NOMO-1 treated with DMSO at 0.1 percent for 48 hours (cell line): Measurements from ENCODE around the gene FADS6.

ENCODE experiments used
- DNase-seq: peaks from one replicate; lab custom pipeline; 2025; ENCODE audit not compliant: unreplicated experiment; lab: John Stamatoyannopoulos, UW

Gene FADS6, protein sequence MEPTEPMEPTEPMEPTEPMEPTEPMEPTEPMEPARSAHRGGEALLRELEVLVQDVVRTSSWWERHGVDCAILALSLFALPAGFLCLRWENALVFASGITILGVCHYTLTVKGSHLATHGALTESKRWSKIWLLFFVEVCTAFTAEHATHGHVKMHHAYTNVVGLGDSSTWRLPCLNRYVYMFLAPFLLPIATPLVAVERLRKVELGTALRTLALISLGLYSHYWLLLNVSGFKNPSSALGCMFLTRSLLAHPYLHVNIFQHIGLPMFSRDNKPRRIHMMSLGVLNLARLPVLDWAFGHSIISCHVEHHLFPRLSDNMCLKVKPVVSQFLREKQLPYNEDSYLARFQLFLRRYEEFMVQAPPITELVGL

GRCh38 chr17:74892974-74893911 lies at the start of gene FADS6:
FADS6 (minus strand) TSS chr17:74893633; CDS start chr17:74893595, 38 bp downstream.
- no peak for DNase-seq

DNA sequence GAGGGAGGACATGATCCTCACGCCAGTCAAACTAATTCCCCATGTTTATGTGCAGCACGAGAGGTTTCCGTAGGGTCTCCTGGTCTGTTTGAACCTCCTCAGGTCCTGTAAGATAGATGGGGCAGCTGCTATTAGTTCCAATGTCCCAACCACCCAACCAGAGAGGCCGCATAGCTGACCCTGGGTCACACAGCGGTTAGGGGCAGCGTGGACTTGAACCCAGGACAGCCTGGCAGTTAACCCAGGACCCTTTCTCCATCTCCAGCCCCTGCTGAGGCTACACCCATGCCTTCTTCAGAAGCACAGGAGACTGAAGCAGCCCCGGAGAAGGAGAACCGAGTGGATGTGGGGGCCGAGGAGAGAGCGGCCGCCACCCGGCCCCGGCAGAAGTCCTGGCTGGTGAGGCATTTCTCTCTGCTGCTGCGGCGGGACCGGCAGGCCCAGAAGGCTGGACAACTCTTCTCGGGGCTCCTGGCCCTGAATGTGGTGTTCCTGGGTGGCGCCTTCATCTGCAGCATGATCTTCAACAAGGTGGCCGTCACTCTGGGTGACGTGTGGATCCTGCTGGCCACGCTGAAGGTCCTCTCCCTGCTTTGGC lies 47.8 kb upstream of the FADS6 start:
- no peak for DNase-seq

- no peak for DNase-seq
Observed at GRCh38 chr17:74939534-74939933, 46.1 kb upstream of the FADS6 start.

DNA sequence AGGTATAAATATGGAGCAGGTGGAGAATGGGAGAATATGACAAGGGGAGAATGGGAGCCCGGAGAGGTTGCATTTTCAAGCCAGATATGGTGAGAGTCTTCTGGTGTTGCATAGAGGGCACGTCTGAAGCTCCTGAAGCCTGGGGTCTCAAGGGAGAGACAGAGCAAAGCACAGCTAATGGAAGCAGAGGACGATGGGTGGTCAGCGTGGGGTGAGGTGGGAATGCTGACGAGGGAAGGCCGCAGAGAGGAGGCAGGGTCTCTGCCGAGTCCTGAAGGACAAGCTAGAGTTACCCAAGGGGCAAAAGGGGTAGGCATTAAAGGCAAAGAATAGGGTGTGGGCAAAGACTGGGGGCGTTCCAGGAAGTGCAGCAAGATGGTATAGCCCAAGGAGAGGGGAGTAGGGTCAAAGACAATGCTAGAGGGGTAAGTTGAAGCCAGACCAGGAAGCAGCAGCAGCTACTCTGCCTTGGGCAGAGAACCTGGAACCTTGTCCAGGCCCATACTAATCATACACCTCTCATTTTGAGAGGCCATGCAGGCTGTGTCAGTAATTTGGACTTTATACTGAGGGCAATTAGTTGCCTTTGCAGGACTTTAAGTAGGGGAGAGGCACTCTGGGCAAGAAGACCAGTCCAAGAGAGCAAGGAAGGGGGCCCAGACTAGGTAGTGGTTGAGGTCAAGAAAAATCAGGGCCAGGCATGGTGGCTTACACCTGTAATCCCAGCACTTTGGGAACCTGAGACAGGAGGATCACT lies 44.9 kb upstream of the FADS6 start:
- no peak for DNase-seq

DNA sequence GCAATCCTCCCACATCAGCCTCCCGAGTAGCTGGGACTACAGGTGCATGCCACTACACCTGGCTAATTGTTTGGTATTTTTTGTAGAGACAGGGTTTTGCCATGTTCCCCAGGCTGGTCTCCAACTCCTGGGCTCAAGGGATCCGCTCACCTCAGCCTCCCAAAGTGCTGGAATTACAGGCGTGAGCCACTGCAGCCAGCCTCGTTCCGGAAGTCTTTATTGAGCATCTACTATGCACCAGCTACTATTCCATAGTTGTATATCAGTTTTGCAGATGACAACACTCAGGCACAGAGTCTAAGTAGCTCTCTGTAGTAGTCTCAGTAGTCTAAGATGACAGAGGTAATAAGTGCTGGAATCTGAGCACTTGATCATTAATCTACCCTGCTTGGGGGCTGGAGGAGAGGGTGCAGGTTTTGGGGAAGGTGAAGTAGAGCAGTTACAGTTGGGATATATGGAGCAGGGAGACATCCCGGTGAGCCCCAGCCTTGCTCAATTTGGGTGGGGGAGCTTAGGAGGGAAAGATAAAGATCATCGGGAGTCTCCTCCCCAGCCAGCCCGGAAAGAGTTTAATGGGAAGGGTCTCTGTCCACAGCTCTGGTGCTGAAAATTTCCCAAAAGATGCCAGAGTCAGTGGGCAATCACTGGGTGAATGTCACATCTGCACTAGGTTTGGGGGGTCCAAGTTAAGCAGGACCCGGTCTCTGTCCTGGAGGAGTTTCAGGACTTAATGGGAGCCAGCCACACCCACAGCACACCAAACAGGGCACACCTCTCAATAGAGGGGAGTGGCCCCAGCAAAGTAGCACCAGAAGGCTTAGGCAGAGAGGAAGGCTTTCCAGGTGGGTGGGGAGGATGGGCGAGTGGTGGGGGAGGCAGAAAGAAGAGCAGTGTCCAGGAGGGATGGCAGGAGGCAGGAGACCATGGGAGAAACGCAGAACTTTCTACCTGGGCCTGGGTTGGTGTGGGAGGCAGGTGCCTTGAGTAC lies 43.9 kb upstream of the FADS6 start:
- no peak for DNase-seq

DNA sequence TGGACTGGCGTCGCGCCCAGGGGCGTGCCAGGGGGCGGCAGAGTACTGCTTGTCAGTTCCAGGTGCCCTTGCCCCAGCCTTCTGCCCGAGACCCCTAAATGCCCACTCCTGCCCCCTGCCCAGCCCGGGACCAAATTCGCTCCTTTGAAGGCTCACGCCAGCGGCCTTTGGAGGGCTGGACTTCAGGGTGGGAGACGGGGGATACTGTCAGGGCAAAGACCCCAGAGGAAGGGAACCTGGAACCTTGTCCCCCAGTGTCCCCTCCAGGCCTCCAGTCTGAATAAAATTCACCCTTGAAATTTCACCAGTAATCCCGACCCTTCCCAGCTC lies 43.0 kb upstream of the FADS6 start:
- DNase-seq, result no peak

DNA sequence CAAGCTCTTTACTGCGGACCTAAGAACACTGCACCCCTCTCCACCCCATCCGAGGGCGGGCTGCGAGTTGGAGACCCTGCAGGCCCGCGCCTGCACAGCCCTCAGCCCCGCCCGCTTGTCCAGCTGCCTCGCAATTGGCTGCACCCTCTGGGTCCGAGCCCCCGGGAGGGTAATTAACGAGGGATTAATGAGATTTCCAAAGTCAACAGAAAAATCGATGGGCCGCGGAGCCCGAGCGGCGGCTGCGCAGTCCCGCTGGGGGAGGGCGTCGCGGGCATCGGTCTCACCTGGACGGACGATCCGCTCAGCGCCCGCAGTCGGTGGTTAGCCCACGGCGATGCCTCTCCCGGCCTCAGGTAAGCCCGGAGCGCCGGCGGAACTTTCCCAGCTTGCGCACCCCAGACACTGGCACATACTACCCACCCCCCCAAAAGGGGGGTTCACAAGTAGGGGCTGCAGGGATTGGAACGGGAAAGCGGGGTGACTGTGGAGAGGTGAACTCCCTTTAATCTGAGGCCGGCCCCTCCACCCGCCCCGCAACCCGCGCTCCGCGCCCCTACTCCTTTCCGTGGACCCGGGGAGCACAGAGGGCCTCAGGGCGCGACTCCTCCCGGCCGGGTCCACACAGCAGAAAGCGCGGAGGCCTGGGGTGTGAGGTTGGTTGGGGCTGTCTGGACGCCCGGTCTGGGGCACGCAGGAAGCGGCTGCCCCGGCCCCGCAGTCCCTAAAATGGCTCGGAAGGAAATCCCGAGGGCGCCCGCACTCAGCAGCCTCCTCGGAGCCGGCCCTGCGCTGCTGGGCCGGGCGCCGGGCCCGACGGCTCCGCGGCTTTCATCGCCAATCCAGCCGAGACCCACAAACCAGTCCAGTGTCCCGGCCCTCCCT lies 42.4 kb upstream of the FADS6 start, which contains the start of gene OTOP3:
Gene OTOP3, plus strand, starts transcription at position 314 of the 885 bp plus-strand sequence. Its CDS starts 24 bp downstream, at position 338.
- no peak for DNase-seq

DNA sequence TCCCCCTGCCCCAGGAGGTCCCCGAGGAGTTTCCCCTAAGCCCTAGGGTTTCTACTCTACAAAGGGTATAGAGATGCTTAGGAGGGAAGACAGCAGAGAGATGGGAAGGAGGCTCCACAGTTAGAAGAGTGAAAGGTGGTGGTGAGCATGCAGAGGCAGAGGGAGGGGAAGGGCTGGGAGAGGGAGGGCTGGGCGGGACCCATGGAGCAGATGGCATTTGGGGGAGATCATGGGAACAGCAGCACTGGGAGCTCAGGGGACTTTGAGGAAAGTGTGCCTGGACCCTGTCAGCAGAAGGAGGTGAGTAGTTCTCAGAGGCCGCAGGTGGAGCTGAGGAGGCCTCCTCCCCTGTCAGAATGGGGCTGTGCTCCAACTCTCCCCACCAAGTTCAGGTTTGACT lies 41.6 kb upstream of the FADS6 start:
- no peak for DNase-seq

DNA sequence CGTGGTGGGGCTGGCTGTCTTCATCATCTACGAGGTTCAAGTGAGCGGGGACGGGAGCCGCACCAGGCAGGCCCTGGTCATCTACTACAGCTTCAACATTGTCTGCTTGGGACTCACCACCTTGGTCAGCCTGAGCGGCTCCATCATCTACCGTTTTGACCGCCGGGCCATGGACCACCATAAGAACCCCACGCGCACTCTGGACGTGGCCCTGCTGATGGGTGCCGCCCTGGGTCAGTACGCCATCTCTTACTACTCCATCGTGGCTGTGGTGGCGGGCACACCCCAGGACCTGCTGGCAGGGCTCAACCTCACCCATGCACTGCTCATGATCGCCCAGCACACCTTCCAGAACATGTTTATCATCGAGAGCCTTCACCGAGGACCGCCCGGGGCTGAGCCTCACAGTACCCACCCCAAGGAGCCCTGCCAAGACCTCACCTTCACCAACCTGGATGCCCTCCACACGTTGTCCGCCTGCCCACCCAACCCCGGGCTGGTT lies 37.2 kb upstream of the FADS6 start:
- no peak for DNase-seq

DNA sequence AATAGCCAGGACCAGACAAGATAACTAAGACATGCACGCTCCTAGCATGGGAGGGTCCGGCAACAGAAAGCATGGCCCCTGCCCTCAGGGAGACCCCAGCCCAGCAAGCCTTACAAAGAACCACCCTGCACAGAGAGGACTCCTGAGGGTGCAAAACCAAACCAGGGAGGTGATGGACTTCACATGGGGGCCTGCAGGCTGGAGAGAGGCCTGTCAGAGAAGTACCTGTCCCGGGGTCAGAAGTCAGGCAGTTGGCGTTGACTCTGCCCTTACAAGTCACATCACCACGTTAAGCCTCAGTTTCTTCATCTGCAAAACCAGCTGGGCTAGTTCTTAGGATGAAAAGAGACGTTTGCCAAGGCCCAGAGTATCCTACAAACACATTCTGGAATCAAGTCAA lies 35.4 kb upstream of the FADS6 start:
- DNase-seq, result no peak

DNA sequence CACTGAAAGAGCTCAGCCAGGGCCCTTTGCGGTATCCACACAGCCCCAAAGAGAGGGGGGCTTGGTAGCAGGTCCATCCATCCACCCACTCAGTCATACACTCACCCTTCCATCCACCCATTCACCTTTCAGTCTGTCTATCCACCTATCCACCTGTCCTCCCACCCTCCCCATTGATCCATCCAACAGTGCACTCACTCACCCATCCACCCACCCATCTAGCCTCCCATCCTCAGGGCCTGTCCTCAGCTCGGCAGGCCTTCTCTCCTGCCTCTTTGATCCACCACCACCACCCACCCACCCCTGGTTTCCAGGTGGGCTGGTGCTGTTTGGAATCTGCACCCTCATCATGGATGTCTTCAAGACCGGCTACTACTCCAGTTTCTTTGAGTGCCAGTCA lies 31.8 kb upstream of the FADS6 start:
- DNase-seq, result no peak

DNA sequence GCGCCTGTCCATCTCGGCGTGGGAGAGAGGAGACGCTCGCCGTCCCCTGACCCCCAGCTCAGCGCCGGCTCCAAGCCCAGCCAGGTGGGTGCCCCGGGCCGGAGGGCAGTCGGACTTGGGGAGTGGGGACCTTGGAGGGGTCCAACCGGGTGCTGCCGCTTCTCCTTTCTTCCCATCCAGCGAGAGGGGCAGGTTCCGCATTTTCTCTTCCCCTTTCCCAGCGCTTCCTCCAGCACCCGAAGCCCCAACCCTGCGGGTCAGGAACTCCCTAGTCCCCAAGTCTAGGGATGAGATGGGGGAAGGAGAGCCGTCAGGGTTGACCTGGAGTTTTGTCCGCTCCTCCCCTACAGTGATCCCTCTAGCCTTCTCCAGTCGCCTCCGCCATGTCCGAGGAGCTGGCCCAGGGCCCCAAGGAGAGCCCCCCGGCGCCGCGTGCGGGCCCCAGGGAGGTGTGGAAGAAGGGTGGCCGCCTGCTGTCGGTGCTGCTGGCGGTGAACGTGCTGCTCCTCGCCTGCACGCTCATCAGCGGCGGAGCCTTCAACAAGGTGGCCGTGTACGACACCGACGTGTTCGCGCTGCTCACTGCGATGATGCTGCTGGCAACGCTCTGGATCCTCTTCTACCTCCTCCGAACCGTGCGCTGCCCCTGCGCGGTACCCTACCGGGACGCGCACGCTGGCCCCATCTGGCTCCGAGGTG lies 31.0 kb upstream of the FADS6 start, which contains the start of gene OTOP2:
Gene OTOP2, plus strand, starts transcription at position 24 of the 699 bp plus-strand sequence. Its CDS starts 360 bp downstream, at position 384.
- DNase-seq, result peak; percentile 35

- peak; percentile 41 for DNase-seq
Observed at GRCh38 chr17:74923538-74924249, 30.3 kb upstream of the FADS6 start.

- DNase-seq, result no peak
Observed at GRCh38 chr17:74922694-74923537, 29.5 kb upstream of the FADS6 start, which contains the start of gene USH1G. USH1G (minus strand) TSS chr17:74923255; CDS start chr17:74923073, 182 bp downstream.

- no peak for DNase-seq
Observed at GRCh38 chr17:74922172-74922571, 28.7 kb upstream of the FADS6 start.

DNA sequence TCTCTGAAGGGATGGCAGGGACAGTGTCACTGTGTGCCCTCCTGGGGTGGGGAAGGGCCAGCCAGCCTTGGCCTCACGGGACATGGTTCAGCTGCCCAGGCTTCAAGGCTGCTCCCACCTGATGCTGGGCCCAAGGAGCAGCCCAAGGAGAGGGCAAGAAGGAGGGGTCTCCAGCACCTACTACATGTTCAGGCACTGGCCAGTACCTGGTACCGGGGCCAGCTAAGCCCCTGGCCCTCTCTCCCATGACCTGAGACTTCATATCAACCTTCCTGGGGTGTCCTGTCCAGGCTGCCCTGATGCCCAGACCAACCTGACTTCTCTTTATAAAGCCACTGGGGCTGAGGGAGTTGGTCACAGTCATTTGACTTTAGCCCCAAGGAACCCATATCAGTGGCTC lies 28.3 kb upstream of the FADS6 start:
- DNase-seq, result no peak
